A549 (cell line): ENCODE results near the gene RPL22.

Source experiments
- BHLHE40 ChIP-seq: IDR thresholded peaks from 2 replicates; pipeline ENCODE4 v1.6.1; 2012; ENCODE audit warnings: low read depth, low read length, inconsistent platforms
- KDM1A ChIP-seq: fragments of 200-600 bp; sonication (generic); IDR thresholded peaks from 2 replicates; pipeline ENCODE4 v1.6.1; 2016; ENCODE audit warnings: low read depth, mild to moderate bottlenecking
- RAD21 ChIP-seq, 2 experiments: fragments of >200 bp in 1 of 2; sonication (Bioruptor Twin) in 1 of 2; formaldehyde crosslinking in 1 of 2; IDR thresholded peaks in 1 of 2; conservative IDR thresholded peaks in 1 of 2; 2 replicates in 1 of 2; 3 replicates in 1 of 2; pipeline ENCODE4 v1.6.1; 2012 to 2018; ENCODE audit warnings: inconsistent platforms in 1 of 2
- TF ChIP-seq, protein P1 (sequence below): fragments of 200-600 bp; sonication (generic); IDR thresholded peaks from 2 replicates; pipeline ENCODE4 v1.6.1; 2016; ENCODE audit warnings: antibody characterized with exemption, mild to moderate bottlenecking, moderate library complexity
- TF ChIP-seq, protein P2 (sequence below): fragments of >200 bp; sonication (Bioruptor Twin); formaldehyde crosslinking; IDR thresholded peaks from 3 replicates; pipeline ENCODE4 v1.5.1; 2016
- TF ChIP-seq, protein P3 (sequence below): fragments of 450-650 bp; IDR thresholded peaks from 2 replicates; pipeline ENCODE4 v1.6.1; 2014; ENCODE audit warnings: antibody characterized with exemption

DNA sequence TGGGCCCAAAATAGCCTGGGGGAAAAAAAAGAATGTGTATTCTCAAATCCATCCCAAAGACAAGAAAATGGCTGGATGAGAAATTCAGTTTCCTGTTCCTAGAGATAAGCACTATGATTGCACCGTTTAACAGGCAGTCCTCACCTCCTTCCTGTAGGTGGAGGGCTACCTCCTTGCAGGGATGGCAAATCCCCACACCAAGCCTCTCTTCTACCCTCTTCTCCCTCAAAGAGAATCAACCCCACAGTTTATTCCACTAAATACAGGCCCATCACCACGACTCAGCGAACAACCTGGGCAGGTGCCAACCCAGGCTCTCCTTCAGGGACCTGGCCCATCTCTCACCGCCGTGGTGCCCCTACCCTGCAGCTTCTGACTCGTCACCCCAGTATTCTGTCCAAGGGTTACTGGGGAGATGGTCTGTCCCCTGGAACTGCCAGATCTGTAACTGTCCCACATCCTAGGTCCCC, 15.8 kb downstream of the RPL22 start:
- TF ChIP-seq, protein P1, sequence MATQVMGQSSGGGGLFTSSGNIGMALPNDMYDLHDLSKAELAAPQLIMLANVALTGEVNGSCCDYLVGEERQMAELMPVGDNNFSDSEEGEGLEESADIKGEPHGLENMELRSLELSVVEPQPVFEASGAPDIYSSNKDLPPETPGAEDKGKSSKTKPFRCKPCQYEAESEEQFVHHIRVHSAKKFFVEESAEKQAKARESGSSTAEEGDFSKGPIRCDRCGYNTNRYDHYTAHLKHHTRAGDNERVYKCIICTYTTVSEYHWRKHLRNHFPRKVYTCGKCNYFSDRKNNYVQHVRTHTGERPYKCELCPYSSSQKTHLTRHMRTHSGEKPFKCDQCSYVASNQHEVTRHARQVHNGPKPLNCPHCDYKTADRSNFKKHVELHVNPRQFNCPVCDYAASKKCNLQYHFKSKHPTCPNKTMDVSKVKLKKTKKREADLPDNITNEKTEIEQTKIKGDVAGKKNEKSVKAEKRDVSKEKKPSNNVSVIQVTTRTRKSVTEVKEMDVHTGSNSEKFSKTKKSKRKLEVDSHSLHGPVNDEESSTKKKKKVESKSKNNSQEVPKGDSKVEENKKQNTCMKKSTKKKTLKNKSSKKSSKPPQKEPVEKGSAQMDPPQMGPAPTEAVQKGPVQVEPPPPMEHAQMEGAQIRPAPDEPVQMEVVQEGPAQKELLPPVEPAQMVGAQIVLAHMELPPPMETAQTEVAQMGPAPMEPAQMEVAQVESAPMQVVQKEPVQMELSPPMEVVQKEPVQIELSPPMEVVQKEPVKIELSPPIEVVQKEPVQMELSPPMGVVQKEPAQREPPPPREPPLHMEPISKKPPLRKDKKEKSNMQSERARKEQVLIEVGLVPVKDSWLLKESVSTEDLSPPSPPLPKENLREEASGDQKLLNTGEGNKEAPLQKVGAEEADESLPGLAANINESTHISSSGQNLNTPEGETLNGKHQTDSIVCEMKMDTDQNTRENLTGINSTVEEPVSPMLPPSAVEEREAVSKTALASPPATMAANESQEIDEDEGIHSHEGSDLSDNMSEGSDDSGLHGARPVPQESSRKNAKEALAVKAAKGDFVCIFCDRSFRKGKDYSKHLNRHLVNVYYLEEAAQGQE: no peak
- TF ChIP-seq BHLHE40 (no peak), KDM1A (no peak), RAD21 (conservative IDR thresholded peaks at IDR 0.05 in 1 of 2, IDR thresholded peaks at IDR 0.05 in 1 of 2) (no peak)
- TF ChIP-seq, protein P2, sequence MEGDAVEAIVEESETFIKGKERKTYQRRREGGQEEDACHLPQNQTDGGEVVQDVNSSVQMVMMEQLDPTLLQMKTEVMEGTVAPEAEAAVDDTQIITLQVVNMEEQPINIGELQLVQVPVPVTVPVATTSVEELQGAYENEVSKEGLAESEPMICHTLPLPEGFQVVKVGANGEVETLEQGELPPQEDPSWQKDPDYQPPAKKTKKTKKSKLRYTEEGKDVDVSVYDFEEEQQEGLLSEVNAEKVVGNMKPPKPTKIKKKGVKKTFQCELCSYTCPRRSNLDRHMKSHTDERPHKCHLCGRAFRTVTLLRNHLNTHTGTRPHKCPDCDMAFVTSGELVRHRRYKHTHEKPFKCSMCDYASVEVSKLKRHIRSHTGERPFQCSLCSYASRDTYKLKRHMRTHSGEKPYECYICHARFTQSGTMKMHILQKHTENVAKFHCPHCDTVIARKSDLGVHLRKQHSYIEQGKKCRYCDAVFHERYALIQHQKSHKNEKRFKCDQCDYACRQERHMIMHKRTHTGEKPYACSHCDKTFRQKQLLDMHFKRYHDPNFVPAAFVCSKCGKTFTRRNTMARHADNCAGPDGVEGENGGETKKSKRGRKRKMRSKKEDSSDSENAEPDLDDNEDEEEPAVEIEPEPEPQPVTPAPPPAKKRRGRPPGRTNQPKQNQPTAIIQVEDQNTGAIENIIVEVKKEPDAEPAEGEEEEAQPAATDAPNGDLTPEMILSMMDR: no peak
- TF ChIP-seq, protein P3, sequence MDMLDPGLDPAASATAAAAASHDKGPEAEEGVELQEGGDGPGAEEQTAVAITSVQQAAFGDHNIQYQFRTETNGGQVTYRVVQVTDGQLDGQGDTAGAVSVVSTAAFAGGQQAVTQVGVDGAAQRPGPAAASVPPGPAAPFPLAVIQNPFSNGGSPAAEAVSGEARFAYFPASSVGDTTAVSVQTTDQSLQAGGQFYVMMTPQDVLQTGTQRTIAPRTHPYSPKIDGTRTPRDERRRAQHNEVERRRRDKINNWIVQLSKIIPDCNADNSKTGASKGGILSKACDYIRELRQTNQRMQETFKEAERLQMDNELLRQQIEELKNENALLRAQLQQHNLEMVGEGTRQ: no peak
